ENCODE results near the gene ZNF276.

DNA sequence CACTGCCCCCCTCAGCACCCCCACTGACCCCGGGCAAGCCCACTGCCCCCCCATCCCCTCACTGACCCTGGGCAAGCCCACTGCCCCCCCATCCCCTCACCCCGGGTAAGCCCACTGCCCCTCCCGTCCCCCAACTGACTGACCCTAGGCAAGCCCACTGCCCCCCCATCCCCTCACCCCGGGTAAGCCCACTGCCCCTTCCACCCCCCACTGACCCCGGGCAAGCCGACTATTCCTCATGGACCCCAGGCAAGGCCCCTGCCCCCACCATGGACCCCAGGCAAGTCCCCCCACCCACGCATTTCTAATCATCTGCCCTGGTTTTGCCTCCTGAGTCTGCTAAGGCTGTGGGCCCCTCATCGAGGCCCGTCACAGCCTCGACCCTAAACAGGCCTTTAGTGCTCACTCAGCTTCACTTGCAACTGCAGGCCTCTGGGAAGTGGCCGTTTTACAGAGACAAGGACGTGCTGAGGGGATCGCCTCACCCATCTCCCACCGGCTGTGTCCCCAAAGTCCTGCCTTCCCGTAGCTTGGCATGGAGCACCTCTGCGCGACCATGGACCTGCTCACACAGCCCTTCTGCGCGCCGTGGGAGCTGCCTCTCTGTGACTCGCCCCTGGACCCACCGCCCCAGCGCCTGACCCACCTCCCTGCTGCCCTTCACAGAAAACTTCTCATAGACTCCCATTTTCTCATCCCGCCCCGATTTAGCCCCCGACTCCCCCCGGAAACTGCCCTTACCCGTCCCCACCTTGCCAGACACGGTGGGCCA, 4.2 kb upstream of the ZNF276 start:
- no peak for TF ChIP-seq EZH2 (IDR thresholded peaks at IDR 0.05)
- no peak for TF ChIP-seq POLR2AphosphoS5 (IDR thresholded peaks at IDR 0.05; ENCODE audit: borderline replicate concordance, low read depth, low read length)
- TF ChIP-seq FOXP2 (optimal IDR thresholded peaks at IDR 0.05; ENCODE audit: control extremely low read depth, extremely low read length, insufficient read depth): no peak
